GM21360 (cell line): Measurements from ENCODE around the gene RIOK2.
A peak's percentile ranks its signal among the peaks of the same experiment; 100 is the strongest.
"Not testable (repeated sequence)": the region's sequence is repeated elsewhere in the genome, so short reads cannot be mapped to it uniquely, and the experiment has no call there.

Experiments
- ATAC-seq: cut with Tn5 transposase; IDR thresholded peaks from one replicate; pipeline ENCODE4 v1.9.1; 2021; ENCODE audit warnings: mild to moderate bottlenecking, moderate library complexity; ENCODE audit not compliant: unreplicated experiment

RIOK2 gene

DNA sequence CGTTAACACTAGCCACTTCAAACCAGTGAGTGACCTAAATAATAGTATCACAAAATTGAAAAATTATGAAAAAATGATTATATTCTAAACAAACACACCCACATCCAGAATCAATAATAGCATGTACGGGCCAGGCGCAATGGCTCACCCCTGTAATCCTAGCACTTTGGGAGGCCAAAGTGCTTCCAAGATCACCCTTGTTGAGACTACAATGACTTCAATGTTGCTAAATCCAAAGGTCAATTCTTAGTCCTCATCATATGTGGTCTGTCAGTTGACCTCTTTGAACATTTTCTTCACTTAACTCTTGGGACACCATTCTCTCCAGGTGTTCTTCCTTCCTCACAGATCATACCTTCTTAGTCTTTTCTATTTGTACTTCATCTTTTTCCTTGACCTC is 11.3 kb downstream of the RIOK2 start:
- ATAC-seq: no peak

DNA sequence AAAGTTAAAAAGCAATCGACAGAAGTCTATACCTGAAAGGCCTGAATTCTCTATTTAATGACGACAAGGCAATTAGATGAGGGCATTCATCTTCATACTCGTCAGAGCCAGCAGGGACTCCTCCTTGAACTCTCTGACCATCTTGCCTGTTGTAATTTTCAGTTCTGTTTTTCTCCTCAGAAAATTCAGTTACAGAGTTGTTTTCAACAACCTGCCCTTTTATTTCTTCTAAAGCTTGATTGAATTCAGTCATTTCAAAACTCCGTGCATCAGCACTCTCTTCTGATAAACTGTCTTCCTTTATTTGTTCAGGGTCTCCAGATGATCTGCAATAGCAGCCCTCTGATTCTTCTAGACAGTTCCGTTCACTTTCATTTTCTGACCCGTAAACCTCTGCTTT is 15.6 kb downstream of the RIOK2 start:
- ATAC-seq: peak; percentile 76

DNA sequence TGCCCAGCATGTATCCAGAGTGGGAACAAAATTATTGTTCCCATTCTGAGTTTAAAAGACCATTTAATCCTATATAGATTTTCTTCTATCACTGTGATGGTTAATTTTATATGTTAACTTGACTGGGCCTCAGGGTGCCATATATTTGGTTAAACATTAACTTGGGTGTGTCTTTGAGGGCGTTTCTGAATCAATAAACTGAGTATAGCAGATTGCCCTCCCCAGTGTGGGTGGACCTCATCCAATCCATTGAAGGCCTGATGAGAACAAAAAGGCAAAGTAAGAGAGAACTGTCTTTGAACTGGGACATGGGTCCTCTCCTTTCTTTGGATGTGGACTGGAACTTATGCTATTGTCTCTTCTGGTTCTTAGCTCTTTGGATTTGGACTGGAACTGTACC is 17.3 kb downstream of the RIOK2 start:
- ATAC-seq: no peak

DNA sequence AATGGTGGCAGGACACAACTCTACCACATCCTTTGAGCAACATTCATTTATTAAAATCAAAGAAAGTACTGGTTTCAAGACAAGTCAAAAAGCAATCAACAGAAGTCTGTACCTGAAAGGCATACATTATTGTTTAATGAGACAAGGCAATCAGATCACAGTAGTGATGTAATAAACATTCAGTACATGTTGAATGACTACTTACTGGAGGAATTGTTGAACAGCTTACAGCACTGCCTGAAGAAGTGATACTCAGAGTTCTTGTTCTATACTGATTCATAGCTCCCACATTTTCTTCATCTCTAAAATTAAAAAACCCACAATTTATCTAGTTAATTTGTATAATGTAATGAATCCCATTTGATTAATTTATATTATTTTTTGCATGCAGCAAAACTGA is 18.2 kb downstream of the RIOK2 start:
- ATAC-seq: no peak

DNA sequence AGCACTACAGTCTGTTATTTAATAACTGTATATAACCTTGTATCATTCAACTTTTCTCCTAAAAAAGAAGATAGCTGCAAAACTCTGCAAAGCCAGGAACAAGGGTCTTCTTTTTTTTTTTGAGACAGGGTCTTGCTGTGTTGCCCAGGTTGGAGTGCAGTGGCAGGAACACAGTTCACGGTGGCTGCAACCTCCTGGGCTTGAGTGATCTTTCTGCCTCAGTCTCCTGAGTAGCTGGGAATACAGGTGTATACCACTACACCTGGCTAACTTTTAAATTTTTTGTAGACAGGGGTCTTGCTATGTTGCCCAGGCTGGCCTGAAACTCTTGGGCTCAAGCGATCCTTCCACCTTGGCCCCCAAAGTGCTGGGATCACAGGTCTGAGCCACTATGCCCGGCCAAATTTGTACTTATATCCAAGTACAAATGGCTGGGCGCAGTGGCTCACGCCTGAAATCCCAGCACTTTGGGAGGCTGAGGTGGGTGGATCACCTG is 19.2 kb downstream of the RIOK2 start:
- ATAC-seq: no peak

DNA sequence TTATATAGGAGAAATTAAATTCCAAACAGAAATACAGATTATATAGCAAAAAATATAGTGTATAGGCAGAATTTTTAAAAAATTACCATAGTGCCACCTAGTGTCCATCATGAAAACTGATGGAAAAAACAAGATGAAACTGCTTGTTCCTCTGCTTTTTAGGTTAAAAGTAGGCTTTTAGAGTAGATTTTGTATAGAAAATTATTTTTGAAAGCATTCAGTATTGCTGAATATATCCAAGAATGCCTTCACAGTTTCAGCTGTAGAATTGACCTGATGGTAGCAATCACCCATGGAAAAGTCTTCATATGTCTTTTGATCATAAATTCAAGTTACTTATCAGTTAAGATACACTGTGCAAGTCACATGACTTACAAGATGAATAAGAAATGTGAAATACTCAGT is 19.7 kb downstream of the RIOK2 start:
- ATAC-seq: no peak

DNA sequence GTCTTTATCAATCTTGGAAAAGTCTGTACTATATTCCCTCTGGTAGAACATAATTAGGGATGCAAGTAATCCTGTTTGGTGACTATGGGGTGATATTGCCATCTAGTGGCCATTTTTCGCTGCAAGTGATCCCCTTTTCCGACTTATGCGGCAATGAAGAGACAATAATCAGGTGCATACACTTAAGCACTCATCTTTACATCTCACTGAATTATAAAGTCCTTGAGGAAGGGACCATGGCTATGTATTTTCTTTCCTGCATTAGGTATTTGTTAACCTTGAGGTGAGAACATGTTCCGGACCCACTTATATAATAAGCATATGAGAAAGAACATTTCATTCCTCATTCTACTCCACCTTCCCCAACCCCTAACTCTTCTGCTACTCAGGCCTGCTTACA is 21.0 kb downstream of the RIOK2 start:
- ATAC-seq: no peak

DNA sequence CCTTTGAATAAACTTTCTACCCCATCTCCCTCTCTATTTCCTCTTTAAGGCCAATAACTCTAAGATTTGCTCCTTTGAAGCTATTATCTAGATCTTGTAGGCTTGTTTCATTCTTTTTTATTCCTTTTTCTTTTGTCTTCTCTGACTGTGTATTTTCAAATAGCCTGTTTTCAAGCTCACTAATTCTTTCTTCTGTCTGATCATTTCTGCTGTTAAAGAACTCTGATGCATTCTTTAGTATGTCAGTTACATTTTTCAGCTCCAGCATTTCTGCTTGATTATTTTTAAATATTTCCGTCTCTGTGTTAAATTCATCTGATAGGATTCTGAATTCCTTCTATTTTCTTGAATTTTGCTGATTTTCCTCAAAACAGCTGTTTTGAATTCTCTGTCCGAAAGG is 25.4 kb downstream of the RIOK2 start:
- no peak for ATAC-seq

DNA sequence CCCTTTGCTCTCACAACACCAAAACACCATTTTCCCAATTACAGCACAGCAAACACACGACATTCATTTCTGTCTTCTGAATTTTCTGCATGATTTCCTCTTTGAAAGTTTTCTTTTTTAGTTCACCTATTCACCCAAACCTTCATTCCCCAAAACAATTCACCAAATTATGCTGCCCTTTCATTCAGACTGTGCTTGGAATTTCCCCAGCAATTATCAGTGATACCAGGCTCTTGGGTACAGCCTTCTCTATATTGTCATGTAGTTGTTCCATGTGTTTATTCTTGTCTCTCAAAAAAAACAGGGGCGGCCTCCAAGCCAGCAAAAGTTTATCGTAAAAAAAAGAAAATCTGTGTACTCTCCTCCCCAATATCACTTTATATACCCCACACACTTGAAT is 31.7 kb downstream of the RIOK2 start:
- no peak for ATAC-seq

DNA sequence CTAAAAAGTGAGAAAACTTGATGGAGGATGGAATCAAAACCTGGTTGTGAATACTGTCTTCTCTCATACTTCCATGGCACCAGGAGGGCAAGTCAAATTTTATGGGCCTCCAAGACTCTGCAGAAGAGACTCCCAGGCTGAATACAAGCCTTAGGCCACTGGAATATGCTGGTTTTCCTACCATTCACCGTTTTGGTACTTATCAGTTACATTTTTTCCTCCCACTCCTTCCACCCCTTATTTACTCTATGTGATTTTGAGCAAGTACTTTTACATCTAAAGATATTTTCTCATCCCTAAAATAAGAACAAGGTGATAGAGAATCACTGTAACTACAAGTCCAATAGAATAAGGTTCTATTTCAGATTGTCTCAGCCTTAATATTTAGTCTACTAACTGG is 32.6 kb downstream of the RIOK2 start:
- no peak for ATAC-seq

DNA sequence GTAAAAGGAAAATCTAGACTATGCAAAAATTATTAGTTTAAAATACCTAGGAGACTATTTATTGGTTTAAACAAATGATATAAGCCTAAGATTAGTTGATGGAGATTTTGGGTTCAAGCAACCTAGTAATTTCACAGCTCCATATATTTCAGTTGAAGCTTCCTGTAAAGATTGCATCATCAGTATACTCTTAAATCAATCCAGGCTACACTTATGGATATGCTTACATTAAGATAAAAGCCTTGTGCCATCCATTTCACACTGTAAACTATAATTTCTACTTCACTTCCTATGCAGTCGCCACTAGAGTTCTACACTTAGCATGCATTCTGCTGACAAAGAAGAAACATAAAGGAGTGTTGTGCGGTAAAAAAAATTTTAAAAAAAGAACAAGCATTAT is 33.3 kb downstream of the RIOK2 start:
- ATAC-seq: no peak

DNA sequence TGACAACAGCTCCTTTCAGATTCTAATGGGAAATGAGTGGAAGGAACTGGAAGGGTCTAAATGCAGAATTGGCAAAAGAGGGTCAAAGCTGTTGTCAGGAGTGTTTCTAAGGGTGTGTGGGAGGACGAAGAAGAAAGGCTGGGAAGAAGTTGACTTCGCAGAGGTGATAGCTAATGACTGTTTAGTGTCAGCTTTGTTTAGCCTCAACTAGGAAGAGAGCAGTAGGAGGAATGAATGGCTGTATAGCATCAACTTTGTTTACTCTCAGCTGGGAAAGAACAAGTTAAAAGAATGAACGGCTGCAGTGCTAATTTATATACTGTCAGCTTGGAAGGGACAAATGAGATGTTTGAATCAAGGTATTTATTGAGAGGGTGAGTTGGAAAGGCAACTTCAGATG is 34.8 kb downstream of the RIOK2 start:
- ATAC-seq: no peak

DNA sequence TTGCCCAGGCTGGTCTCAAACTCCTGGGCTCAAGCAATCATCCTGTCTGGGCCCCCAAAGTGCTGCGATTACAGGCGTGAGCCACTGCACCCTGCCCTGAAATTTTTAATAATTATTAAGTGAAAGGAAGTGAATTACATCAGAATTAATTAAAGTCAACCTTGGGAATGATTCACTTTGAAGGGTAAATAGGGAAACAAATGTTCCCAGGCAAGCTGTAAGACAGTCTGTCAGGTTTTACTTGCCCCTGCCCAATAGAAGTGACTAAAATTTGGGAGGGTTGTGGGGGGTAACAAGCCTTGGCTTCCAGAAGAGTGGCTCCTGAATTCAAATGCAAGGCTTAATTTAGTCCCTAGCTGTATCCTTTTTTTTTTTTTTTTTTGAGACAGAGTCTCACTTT is 39.3 kb downstream of the RIOK2 start:
- no peak for ATAC-seq

DNA sequence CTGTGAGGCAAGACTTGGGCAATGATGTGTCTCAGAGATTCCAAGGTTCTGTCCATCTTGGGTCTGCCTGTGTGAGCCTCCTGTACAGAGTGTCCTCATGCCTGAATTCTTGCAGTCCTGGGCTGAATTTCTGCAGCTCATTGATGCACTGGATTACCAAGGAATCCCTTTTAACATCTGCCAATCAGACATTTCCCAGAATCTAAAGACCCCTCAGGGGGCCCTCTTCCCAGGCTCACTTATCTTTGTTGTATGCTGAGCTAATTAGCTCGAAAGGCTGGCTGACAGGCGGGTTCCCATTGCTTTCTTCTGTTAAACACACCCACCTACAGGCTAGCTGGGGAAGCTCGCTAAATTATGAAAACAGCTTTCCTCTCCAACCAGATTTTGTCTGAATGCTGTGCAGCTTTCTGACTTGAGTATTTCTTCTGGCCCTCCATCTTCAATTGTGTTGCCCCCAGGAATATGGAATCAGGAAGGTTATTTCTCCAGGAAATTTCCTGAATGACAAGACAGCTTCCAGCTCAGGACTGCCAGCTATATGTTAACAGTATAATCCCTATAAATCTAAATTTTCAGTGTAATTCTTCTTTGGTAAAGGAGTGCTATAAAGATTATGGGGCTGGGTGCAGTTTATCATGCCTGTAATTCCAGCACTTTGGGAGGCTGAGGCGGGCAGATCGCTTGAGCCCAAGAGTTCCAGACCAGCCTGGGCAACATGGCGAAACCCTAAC is 40.4 kb downstream of the RIOK2 start, which contains the start of gene LIX1:
Gene LIX1, minus strand, starts transcription at position 91 of the 734 bp plus-strand sequence. Its CDS starts 35 bp downstream, at position 56.
- ATAC-seq: peak; percentile 81

DNA sequence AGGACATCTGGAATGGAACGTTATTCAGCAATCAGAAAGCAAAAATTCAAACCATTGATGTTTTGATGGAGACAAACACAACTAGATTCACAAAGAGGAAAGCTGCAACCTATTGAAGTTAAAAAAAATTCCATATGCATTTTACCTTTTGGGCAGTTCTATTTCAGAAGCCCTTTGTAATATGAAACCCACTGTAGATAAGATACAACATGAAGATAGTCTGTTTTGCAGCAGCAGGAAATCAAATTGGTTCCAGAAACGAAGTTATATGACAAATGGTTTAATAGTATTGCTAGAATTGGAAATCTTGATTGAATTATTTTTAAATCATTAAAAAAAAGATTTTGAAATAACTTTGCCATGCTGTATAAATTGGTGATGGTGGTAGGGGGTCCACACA is 41.5 kb downstream of the RIOK2 start:
- ATAC-seq: no peak

DNA sequence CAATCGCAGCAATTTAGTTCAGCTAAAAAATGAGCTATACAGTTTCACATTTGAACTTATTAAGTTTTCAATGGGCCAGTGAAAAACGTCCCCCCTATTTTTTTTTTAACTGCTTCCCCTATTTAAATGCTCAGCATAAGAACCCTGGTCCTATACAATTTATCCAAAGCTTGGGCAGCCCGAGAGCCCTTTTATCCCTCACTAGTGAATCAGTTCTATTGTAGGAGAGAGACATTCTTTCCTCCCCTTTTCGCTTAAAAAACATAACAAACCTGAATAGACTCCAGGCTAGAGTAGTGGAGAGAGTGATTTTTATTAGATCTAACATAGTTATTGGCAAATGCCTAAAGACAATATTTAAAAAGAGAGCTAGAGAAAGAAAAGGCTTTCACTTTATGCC is 42.0 kb downstream of the RIOK2 start:
- no peak for ATAC-seq

DNA sequence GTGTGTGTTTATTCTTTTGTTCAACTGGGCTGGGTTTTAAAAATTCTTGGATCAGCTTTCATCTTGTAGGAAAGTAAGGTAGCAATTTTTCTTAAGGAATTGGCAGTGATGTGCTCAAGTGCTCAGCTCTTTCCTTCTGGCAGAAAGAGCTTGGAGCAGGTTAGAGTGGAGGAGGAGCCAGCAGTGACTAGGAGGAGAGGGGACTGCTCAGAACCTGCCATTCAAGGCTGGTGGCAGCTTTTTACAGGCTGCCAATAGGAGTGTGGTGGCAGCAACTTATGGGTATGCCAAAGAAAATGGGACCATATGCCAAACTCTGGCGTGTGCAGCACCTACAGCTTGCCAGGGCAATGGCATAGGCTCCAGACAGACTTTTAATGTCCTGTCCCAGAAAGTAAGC is 42.8 kb downstream of the RIOK2 start:
- ATAC-seq: not testable (repeated sequence)

DNA sequence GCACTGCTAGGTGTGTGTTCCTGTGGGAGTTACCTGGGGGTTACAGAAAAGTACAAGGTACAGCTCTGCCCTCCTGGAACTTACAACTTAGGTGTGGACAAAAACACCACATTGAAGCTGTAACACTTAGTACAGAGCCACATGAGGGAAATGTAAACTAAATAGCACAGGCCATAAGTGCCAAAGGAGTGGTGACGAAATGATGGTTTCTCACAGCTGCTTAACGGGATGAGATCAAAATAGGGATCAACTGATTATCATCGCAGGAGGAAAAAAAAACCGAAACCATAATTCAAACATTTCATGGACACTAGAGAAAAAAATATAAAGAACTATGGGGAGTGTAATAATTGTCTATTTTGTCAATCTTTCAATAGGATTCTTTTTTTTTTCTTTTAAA is 46.6 kb downstream of the RIOK2 start:
- no peak for ATAC-seq

DNA sequence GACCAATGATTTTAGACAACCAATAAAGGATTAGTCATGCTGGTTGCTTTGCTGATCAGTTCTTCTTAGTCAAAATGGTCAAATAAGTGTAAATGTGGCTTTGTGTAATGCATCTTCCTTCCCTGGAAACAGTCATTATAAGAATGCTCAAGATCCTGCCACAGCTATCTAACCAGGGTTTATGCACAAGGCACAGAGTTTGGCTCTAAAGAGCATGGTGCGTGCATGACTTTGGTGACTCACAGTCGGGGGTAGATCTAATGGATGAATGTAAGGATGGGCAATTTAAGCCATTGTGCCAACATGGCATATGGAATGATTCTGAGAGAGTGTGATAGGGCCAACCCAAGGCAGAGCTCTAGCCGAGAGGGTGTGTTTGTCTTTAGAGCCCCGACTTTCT is 47.2 kb downstream of the RIOK2 start:
- ATAC-seq: no peak

DNA sequence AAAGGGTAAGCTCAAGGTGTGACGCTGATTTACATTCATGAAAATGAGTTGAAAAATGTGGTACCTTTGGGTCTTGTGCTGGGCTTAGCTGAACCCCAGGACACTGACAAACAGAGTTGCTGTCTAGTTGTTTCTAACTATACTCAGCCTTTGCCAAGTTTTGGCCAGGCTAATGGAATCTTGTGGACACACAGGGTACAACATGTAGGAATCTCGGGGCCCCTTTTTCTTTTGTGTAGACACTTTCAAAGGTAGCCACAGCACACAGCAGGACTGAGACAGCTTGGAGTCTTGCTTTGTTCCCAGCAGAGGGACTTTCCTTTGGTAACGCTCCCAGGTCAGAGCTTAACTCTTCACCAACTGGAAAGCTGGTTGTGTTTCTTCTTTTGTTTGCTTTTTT is 48.4 kb downstream of the RIOK2 start:
- ATAC-seq: no peak

DNA sequence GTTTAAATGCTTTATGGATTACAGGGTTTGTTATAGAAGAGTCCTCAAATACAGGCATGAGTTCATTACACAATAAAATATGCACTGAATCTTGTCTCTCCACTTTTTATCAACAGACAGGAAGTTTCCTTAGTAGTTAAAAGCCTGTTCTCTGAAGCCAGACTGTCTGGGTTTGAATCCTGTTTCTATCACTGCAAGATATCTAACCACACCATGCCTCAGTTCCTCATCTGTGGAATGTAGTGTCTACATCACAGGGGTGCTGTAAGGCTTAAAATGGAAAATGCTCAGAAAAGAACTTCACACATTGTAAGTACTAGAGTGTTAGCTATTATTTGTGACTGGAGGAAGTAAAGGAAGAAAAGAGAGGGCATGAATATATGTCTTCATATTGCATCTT is 49.9 kb downstream of the RIOK2 start:
- no peak for ATAC-seq

DNA sequence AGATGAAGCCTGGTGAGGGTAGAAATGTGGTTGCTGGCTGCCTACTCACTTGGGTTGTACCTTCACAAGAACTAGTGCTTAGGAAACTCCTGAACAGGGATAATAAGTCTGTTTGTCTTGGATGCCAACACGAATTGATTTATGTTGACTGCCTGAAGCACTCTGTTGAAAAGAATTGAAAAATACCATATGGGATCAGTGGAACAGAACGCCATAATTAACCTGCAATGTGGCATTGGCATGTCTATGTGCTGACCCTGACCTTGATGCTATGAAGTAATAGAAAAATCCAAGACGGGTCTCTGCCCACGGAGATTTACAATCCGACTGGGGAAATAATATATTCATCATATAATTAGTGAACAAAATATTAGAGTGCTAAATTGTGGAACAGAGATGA is 51.1 kb downstream of the RIOK2 start:
- ATAC-seq: no peak

DNA sequence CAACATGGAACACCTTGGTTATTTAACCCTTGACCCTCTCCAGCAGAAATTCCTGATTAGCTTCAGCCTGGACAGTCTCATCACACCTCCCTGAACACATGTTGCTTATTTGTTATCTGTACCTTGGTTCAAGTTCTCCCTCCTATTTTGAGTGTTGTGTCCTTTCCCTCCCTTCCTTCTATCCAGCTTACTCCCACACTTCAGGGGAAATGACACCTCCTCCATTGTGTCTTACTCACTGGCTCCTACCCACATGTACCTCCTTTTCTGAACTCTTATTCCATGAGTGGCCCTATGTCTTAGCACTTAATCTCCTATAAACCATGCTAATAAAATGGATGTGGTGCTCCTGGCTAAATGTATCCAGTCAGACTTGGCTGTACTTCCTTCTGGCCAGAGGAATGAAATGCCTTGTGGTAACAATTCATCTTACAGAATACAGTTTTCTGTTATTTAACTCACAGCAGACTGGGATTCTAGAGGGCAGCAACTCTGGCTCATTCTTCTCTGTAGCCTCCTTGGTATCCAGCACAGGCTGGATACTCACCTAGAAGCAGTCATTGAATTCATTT is 51.8 kb downstream of the RIOK2 start:
- no peak for ATAC-seq
